ENCODE data around the gene MCC. TPM values are rescaled to one million over a fixed set of nuclear protein-coding genes. Genes with fewer than 3 reads are reported as not detected.

Gene MCC
- total RNA-seq, 1 donor from 2014 or later, result 47.9 TPM

GRCh38 chr5:112978836-112979235 lies 509.4 kb downstream of the MCC start:
- H3K27ac ChIP-seq, result no peak overlapping the region
- H3K4me1 ChIP-seq, result peaks cover 51% of the 10 kb centered on the region
- TF ChIP-seq POLR2A (IDR thresholded peaks at IDR 0.05) (no peak), CTCF (IDR thresholded peaks at IDR 0.05) (no peak), POLR2AphosphoS5 (IDR thresholded peaks at IDR 0.05; ENCODE audit: insufficient read depth in 1 of 2, low read depth in 1 of 2) (no peak)
- H3K36me3 ChIP-seq, result no peaks in the 10 kb centered on the region
- no peak for DNase-seq (ENCODE audit: extremely low spot score in 2 of 2)
- H3K9me3 ChIP-seq, result no peaks in the 10 kb centered on the region
- H3K4me3 ChIP-seq, result peak overlapping the region in 1 of 2 donors; percentile 98
- H3K27me3 ChIP-seq, result no peaks in the 10 kb centered on the region
- intact Hi-C loops (cut with DNase I), result no loop called here

DNA sequence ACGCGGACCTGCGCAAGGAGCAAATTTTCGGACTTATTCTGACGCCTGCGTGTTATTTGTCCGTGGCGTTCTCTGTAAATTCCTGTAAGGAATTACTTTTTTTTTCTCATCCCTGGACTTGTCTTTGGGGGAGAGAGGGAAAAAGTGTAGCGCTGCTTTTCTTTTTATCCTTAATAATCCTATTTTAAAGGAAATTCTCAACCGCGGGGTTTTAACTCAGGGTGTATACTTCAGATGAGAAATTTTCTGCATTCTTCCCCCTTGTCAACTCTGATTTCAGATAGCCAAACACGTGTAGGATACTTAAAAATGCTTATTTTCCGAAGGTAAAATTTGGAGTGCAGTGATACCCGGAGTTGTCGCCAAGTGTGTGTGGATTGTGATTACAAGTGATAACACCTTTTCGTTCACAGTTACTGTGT lies 510.8 kb downstream of the MCC start:
- Histone ChIP-seq H3K9me3 (no peaks in the 10 kb centered on the region), H3K27me3 (no peaks in the 10 kb centered on the region), H3K27ac (peak overlapping the region; percentile 95), H3K4me1 (peaks cover 51% of the 10 kb centered on the region), H3K4me3 (peak overlapping the region; percentile 74 to 98), H3K36me3 (no peaks in the 10 kb centered on the region)
- intact Hi-C loops (cut with DNase I), result no loop called here
- DNase-seq (ENCODE audit: extremely low spot score in 2 of 2), result no peak
- TF ChIP-seq POLR2AphosphoS5 (IDR thresholded peaks at IDR 0.05; ENCODE audit: insufficient read depth in 1 of 2, low read depth in 1 of 2), result no peak
- no peak for TF ChIP-seq POLR2A (IDR thresholded peaks at IDR 0.05)
- no peak for TF ChIP-seq CTCF (IDR thresholded peaks at IDR 0.05)

GRCh38 chr5:112976432-112977309 lies 511.6 kb downstream of the MCC start, which contains the start of gene DCP2:
TSS of gene DCP2 (plus strand) at chr5:112976798. CDS start at chr5:112976934, 136 bp downstream.
- intact Hi-C loops (cut with DNase I), result no loop called here
- Histone ChIP-seq H3K4me1 (peaks cover 44% of the 10 kb centered on the region), H3K27me3 (no peaks in the 10 kb centered on the region), H3K9me3 (no peaks in the 10 kb centered on the region), H3K36me3 (no peaks in the 10 kb centered on the region), H3K4me3 (peak within 1 kb of the TSS; percentile 74 to 98), H3K27ac (peak within 1 kb of the TSS; percentile 95)
- DNase-seq (ENCODE audit: extremely low spot score in 2 of 2), result peak in 1 of 2 donors; percentile 98
- no peak for TF ChIP-seq CTCF (IDR thresholded peaks at IDR 0.05)
- TF ChIP-seq POLR2A (IDR thresholded peaks at IDR 0.05), result peak in 1 of 2 donors; percentile 73
- TF ChIP-seq POLR2AphosphoS5 (IDR thresholded peaks at IDR 0.05; ENCODE audit: insufficient read depth in 1 of 2, low read depth in 1 of 2), result peak; percentile 93 to 95

DNA sequence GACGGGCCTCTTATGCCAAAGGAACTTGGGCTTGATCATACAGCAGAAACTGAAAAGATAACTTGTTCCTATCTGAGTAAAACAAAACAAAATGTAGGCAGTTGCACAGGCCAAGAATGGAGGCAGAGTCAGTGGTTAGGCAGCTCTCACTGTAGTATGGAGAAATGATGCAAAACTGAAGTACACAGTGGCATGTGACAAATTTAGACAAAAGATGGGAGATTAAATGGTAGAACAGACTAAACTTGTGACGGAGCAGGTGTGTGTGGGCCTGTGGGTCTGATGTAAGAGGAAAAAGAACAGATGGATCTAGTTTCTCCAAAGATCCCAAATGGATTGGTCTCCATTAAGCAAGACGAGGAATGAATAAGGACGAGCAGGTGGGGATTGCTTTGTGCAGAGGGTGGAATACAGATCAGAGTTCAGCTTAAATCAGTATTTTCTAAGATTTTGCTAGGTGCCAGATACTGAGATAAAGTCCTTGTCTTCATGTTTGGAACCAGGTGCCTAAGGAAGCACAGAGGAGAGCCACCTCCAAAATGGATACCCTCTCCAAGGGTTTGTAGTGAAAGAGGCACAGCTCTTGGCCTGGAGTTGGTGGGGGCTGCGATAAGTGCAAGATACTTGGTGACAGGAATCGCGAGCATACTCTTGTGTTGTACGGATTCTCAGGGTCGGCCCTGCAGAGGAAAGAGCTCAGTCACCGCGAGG lies 512.4 kb downstream of the MCC start:
- no peak for DNase-seq (ENCODE audit: extremely low spot score in 2 of 2)
- no peaks in the 10 kb centered on the region for H3K27me3 ChIP-seq
- peak overlapping the region; percentile 74 to 98 for H3K4me3 ChIP-seq
- H3K9me3 ChIP-seq, result no peaks in the 10 kb centered on the region
- intact Hi-C loops (cut with DNase I), result no loop called here
- TF ChIP-seq CTCF (IDR thresholded peaks at IDR 0.05), result no peak
- no peak for TF ChIP-seq POLR2AphosphoS5 (IDR thresholded peaks at IDR 0.05; ENCODE audit: insufficient read depth in 1 of 2, low read depth in 1 of 2)
- no peak for TF ChIP-seq POLR2A (IDR thresholded peaks at IDR 0.05)
- H3K27ac ChIP-seq, result peak overlapping the region; percentile 95
- H3K36me3 ChIP-seq, result no peaks in the 10 kb centered on the region
- peaks cover 39% of the 10 kb centered on the region for H3K4me1 ChIP-seq
